Vagina (tissue), 2 donors: ENCODE data around the gene NFIB.

Experiments used
- POLR2A ChIP-seq, 2 donors: fragments of 450-650 bp; IDR thresholded peaks; one replicate each; pipeline ENCODE4 v1.6.1; 2017; ENCODE audit warnings: antibody characterized with exemption in 2 of 2, mild to moderate bottlenecking in 2 of 2, moderate library complexity in 2 of 2
- POLR2AphosphoS5 ChIP-seq, 2 donors: sonication (generic); formaldehyde crosslinking; IDR thresholded peaks; one replicate each; pipeline ENCODE4 v1.9.0; 2017; ENCODE audit warnings: antibody characterized with exemption in 2 of 2, mild to moderate bottlenecking in 2 of 2, low read depth in 1 of 2; ENCODE audit not compliant: insufficient read depth in 1 of 2
- TF ChIP-seq, protein P1 (sequence below), 3 experiments: fragments of 450-650 bp in 2 of 3; fragments of 200-600 bp in 1 of 3; sonication (generic) in 1 of 3; IDR thresholded peaks; one replicate each; pipeline ENCODE4 v1.5.1; 2017 to 2019; ENCODE audit warnings: antibody characterized with exemption in 3 of 3, mild to moderate bottlenecking in 2 of 3, moderate library complexity in 2 of 3

DNA sequence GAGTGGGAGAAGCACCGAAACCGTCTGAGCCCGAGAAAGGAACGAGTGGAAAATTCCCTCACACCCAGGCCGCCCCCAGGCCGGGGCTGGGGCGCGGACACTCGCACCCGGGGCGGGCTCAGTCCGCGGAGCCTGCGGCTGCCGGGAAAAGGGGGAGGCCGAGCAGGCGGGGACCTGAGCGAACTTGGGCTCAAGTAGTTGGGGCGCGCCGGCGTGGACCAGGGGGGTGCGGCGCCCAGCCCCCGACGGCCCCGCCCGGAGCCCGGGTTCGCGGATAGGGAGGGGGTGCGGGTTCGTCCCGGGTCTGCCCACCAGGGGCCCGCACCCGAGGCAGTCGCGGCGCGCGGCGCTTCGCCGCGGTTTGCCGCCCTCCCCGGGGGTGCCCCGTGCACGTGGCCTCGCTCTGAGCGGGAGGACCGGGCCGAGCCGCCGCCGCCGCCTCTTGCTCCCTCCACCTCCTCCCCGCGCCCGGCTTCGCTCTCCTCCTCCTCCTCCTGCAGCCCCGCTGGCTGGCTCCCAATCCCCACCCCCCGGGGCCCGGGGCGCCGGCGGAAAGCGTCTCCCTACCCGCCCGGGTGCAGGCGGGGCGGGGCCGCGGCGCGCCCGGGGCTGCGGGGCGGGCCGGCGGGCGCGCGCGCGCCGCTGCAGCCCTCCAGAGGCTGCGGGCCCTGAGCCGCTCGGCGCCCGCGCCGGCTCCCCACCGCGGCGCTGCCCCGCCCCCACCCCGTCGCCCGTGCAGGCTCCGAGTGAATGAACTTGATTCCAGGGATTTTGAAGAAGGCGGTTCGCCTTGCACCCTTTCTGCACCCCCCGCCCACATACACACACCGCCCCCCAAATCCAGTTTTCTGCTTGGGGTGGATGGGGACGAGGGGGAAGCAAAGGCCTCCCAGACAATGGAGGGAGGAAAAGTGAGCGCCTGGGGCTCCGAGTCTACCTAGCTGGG, 1.3 kb upstream of the NFIB start:
- TF ChIP-seq, protein P1, sequence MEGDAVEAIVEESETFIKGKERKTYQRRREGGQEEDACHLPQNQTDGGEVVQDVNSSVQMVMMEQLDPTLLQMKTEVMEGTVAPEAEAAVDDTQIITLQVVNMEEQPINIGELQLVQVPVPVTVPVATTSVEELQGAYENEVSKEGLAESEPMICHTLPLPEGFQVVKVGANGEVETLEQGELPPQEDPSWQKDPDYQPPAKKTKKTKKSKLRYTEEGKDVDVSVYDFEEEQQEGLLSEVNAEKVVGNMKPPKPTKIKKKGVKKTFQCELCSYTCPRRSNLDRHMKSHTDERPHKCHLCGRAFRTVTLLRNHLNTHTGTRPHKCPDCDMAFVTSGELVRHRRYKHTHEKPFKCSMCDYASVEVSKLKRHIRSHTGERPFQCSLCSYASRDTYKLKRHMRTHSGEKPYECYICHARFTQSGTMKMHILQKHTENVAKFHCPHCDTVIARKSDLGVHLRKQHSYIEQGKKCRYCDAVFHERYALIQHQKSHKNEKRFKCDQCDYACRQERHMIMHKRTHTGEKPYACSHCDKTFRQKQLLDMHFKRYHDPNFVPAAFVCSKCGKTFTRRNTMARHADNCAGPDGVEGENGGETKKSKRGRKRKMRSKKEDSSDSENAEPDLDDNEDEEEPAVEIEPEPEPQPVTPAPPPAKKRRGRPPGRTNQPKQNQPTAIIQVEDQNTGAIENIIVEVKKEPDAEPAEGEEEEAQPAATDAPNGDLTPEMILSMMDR (IDR thresholded peaks at IDR 0.05): no peak
- TF ChIP-seq POLR2AphosphoS5 (IDR thresholded peaks at IDR 0.05; ENCODE audit: insufficient read depth in 1 of 2, low read depth in 1 of 2) (peak in 1 of 2 donors; percentile 64), POLR2A (IDR thresholded peaks at IDR 0.05) (peak in 1 of 2 donors; percentile 45)
